ENCODE measurements around the gene LRRC25. TPM values are rescaled to one million over a fixed set of nuclear protein-coding genes. Genes with fewer than 3 reads are reported as not detected.
A peak's percentile ranks its signal among the peaks of the same experiment; 100 is the strongest.

LRRC25 gene
- total RNA-seq, 1 experiment from 2014 or later = not detected

DNA sequence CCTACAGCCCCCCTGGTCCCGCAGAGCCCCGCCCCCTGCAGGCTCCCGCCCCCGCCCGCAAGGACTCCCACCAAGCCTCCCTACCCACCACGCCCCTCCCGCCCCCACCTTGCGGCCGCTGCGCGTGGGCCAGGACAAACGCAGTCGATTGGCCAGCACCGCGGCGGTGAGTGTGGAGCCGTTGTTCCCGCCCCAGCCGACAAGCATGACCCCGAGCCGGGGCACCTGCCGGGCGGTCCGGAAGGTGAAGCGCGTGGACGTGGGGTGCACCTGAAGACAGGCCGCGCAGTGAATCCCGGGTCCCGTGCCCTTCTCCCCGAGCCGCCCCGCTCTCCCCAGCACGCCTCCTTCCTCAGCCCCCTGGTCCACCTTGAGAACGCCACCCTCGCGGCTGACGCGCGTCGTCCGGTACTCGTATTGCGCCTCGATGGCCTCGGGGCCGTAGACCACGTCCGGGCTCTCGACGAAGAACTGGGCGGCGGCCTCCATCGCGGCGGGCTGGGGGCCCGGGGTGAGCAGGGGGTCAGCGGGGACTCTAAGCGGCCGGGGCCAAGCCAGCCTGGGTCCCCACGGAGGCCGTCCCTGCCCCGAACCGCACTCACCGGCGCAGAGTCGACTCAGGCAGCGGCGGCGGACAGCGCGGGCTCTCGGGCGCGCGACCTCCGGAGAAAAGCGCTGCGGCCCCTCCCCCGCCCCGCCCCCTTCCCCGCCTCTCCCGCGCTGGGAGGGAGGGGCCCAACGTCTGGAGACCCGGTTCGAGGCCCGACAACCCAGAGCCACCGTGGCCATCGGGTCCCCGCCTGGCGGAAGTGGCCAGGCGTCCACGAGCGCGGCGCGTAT is 40.3 kb upstream of the LRRC25 start, which contains the start of gene ISYNA1:
Gene ISYNA1, minus strand, starts transcription at position 643 of the 840 bp plus-strand sequence. Its CDS starts 154 bp downstream, at position 489.
- DNase-seq = peak; percentile 56 to 57
- Mint-ChIP-seq H3K9me3 (ENCODE audit: unreplicated experiment) (peaks cover 9% of the 10 kb centered on the region), H3K4me3 (ENCODE audit: unreplicated experiment) (peak within 1 kb of the TSS; percentile 78), H3K4me1 (ENCODE audit: low read depth, unreplicated experiment) (peaks cover 16% of the 10 kb centered on the region), H3K27ac (ENCODE audit: unreplicated experiment) (peak within 1 kb of the TSS; percentile 67), H3K27me3 (ENCODE audit: insufficient read depth, unreplicated experiment) (no peaks in the 10 kb centered on the region), H3K36me3 (ENCODE audit: insufficient read depth, unreplicated experiment) (peaks cover 49% of the 10 kb centered on the region)
- ChIA-PET CTCF (interaction anchor here (0.7 to 0.9 kb wide), 4 partner anchors 11 to 115 kb away, joined by 3 to 6 read pairs (median 3); partner anchors contain the start of gene LSM4), POLR2A (no interaction called here)
- H3K36me3 ChIP-seq (ENCODE audit: control insufficient read depth, insufficient read depth, low read length) = no peaks in the 10 kb centered on the region; the same call in 1 of the 2 replicates
- no peaks in the 10 kb centered on the region for H3K27me3 ChIP-seq (replicated peaks; ENCODE audit: control insufficient read depth, insufficient read depth, low read length)
- H3K4me1 ChIP-seq = peaks cover 10% of the 10 kb centered on the region
- H3K4me3 ChIP-seq (ENCODE audit: low read depth, low read length) = peak within 1 kb of the TSS; percentile 75
- H3K9me3 ChIP-seq = no peaks in the 10 kb centered on the region
- BruUV-seq (replicated peaks) = no TSS peak
- intact Hi-C loops (cut with micrococcal nuclease; ENCODE audit: unreplicated experiment) = loop anchor here (1.0 kb wide), 1 partner anchor 18 kb away; the partner anchor contains the start of gene SSBP4
- TF ChIP-seq CTCF (IDR thresholded peaks at IDR 0.05; ENCODE audit: insufficient read depth in 1 of 2, low read depth in 1 of 2, low read length in 1 of 2, severe bottlenecking in 1 of 2, unreplicated experiment in 1 of 2) = no peak

GRCh38 chr19:18436671-18437490 is 39.5 kb upstream of the LRRC25 start:
- Mint-ChIP-seq H3K4me1 (ENCODE audit: low read depth, unreplicated experiment) (peaks cover 10% of the 10 kb centered on the region), H3K27ac (ENCODE audit: unreplicated experiment) (no peak overlapping the region), H3K36me3 (ENCODE audit: insufficient read depth, unreplicated experiment) (peaks cover 41% of the 10 kb centered on the region), H3K9me3 (ENCODE audit: unreplicated experiment) (peaks cover under 1% of the 10 kb centered on the region), H3K4me3 (ENCODE audit: unreplicated experiment) (peak overlapping the region; percentile 78), H3K27me3 (ENCODE audit: insufficient read depth, unreplicated experiment) (no peaks in the 10 kb centered on the region)
- no peaks in the 10 kb centered on the region for H3K9me3 ChIP-seq
- no peaks in the 10 kb centered on the region for H3K27me3 ChIP-seq (replicated peaks; ENCODE audit: control insufficient read depth, insufficient read depth, low read length)
- H3K4me1 ChIP-seq = peaks cover 10% of the 10 kb centered on the region
- H3K4me3 ChIP-seq (ENCODE audit: low read depth, low read length) = peak overlapping the region; percentile 75
- no peak for TF ChIP-seq CTCF (IDR thresholded peaks at IDR 0.05; ENCODE audit: insufficient read depth in 1 of 2, low read depth in 1 of 2, low read length in 1 of 2, severe bottlenecking in 1 of 2, unreplicated experiment in 1 of 2)
- POLR2A ChIA-PET = no interaction called here
- DNase-seq = peak; percentile 50 to 73
- intact Hi-C loops (cut with micrococcal nuclease; ENCODE audit: unreplicated experiment) = no loop called here
- CTCF ChIA-PET = interaction anchor here (0.7 to 0.9 kb wide), 2 partner anchors 15 to 114 kb away, joined by 3 read pairs; partner anchors contain the start of gene LSM4
- BruUV-seq (replicated peaks) = no TSS peak
- H3K36me3 ChIP-seq (ENCODE audit: control insufficient read depth, insufficient read depth, low read length) = no peaks in the 10 kb centered on the region; the same call in 1 of the 2 replicates

All from Caco-2 (cell line).